Hepatocyte (in vitro differentiated cells): ENCODE data around the gene ZNF474.

ENCODE experiments used
- CTCF ChIP-seq: fragments of 200-600 bp; sonication (generic); IDR thresholded peaks from 2 replicates; pipeline ENCODE4 v1.5.1; 2016; ENCODE audit warnings: antibody characterized with exemption, mild to moderate bottlenecking; ENCODE audit not compliant: poor library complexity
- EZH2 ChIP-seq: fragments of 200-600 bp; sonication (generic); IDR thresholded peaks from 2 replicates; pipeline ENCODE4 v1.6.1; 2016; ENCODE audit warnings: antibody characterized with exemption, mild to moderate bottlenecking, borderline replicate concordance
- EZH2phosphoT487 ChIP-seq: fragments of 200-600 bp; sonication (generic); IDR thresholded peaks from one replicate; pipeline ENCODE4 v1.6.1; 2018; ENCODE audit warnings: antibody characterized with exemption, mild to moderate bottlenecking, low read depth, moderate library complexity; ENCODE audit not compliant: unreplicated experiment, severe bottlenecking

GRCh38 chr5:122179701-122180100 is 50.4 kb downstream of the ZNF474 start:
- TF ChIP-seq CTCF (no peak), EZH2phosphoT487 (no peak), EZH2 (no peak)
